Stomach smooth muscle (tissue), 2 donors: ENCODE results near the gene KRI1.
"Not testable (repeated sequence)": the region's sequence is repeated elsewhere in the genome, so short reads cannot be mapped to it uniquely, and the experiment has no call there.

Experiments used
- H3K27ac ChIP-seq: one replicate; pipeline ENCODE4 v1.7.0; 2013; ENCODE audit warnings: mild to moderate bottlenecking, low read length, inconsistent platforms
- H3K27me3 ChIP-seq, 2 donors: one replicate each; pipeline ENCODE4 v1.7.0; 2013; ENCODE audit warnings: low read length in 2 of 2; ENCODE audit not compliant: insufficient read depth in 2 of 2, control insufficient read depth in 1 of 2
- H3K36me3 ChIP-seq, 2 donors: one replicate each; pipeline ENCODE4 v1.7.0; 2013; ENCODE audit warnings: low read length in 2 of 2; ENCODE audit not compliant: control insufficient read depth in 2 of 2, insufficient read depth in 2 of 2
- H3K4me1 ChIP-seq: one replicate; pipeline ENCODE4 v1.7.0; 2013; ENCODE audit warnings: low read length; ENCODE audit not compliant: control insufficient read depth, insufficient read depth
- H3K4me3 ChIP-seq, 2 donors: one replicate each; pipeline ENCODE4 v1.7.0; 2013; ENCODE audit warnings: low read length in 2 of 2
- H3K9ac ChIP-seq, 2 donors: one replicate each; pipeline ENCODE4 v1.7.0; 2013; ENCODE audit warnings: low read length in 2 of 2, mild to moderate bottlenecking in 1 of 2
- H3K9me3 ChIP-seq, 2 donors: one replicate each; pipeline ENCODE4 v1.7.0; 2013; ENCODE audit warnings: low read length in 2 of 2; ENCODE audit not compliant: control insufficient read depth in 2 of 2
- donor health status: healthy.
- donor health status: Pancreatic carcinoma.

The KRI1 gene

DNA sequence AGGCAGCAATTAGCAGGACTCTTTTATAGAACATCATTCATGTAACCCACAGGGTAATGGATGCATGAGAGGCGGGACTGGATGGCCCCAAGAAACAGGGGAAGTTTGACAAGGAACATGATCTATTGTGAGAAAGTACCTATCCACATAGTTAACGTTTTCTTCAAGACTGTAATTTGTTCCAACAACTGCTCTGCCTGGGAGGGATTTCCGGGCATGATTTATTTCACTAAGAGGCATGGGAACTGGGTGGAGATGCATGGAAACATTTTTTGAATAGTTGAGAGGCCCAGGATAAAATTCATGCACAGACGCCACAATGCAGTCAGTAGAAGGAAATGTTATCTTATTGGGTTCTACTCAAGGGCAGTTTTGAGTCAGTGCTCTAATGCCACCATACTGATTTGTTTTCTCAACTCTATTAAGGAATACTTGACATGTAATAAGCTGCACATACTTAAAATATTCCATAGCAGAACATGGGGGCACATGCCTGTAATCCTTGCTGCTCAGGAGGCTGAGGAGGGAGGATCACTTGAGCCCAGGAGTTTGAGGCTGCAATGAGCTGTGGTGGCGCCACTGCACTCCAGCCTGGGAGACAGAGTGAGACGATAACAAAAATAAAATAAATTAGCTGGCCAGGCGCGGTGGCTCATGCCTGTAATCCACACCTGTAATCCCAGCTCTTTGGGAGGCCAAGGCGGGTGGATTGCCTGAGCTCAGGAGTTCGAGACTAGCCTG lies 32.0 kb downstream of the KRI1 start:
- H3K4me1 ChIP-seq = no peaks in the 10 kb centered on the region
- no peaks in the 10 kb centered on the region for H3K36me3 ChIP-seq
- H3K27ac ChIP-seq = no peak overlapping the region
- peaks cover 0 to 4% of the 10 kb centered on the region in 2 donors for H3K9me3 ChIP-seq
- no peaks in the 10 kb centered on the region for H3K27me3 ChIP-seq
- H3K9ac ChIP-seq = no peak overlapping the region
- no peak overlapping the region for H3K4me3 ChIP-seq

DNA sequence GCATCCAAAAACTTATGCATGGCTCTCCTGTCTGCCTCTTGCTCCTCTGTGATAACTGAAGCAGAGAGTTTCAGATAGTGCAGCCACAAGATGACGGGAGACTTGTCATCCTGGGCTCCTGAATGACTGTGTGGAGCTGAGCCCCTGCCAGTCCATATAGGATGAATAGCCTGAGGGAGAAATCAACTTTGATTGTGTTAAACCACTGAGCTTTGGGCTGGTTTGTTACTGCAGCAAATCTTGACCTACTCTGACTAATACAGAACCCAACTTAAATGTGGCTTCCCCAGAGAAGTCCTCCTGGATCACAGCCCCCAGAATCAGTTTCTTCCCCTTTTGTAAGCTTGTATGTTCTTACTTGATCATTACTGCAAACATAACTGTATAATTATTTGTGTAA lies 33.4 kb downstream of the KRI1 start:
- no peak overlapping the region for H3K27ac ChIP-seq
- H3K27me3 ChIP-seq = no peaks in the 10 kb centered on the region
- H3K4me1 ChIP-seq = no peaks in the 10 kb centered on the region
- peaks cover 0 to 4% of the 10 kb centered on the region in 2 donors for H3K9me3 ChIP-seq
- no peak overlapping the region for H3K4me3 ChIP-seq
- no peaks in the 10 kb centered on the region for H3K36me3 ChIP-seq
- no peak overlapping the region for H3K9ac ChIP-seq

DNA sequence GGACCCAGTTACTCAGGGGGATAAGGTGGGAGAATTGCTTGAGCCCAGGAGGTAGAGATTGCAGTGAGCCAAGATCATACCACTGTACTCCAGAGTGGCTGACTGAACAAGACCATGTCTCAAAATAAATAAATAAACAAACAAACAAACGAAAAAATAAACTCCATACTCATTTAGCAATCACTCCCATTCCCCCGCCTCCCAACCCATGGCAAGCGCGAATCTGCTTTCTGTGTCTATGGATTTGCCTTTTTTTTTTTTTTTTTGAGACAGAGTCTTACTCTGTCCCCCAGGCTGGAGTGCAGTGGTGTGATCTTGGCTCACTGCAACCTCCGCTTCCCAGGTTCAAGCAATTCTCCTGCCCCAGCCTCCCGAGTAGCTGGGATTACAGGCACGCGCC lies 38.9 kb downstream of the KRI1 start:
- not testable (repeated sequence) for H3K4me3 ChIP-seq, H3K27ac ChIP-seq, H3K4me1 ChIP-seq, H3K9ac ChIP-seq, H3K27me3 ChIP-seq, H3K9me3 ChIP-seq, H3K36me3 ChIP-seq

GRCh38 chr19:10525636-10526035 lies 40.2 kb downstream of the KRI1 start:
- H3K27me3 ChIP-seq = peaks cover under 1 to 3% of the 10 kb centered on the region in 2 donors
- H3K9ac ChIP-seq = no peak overlapping the region
- H3K4me1 ChIP-seq = no peaks in the 10 kb centered on the region
- H3K36me3 ChIP-seq = no peaks in the 10 kb centered on the region
- no peak overlapping the region for H3K27ac ChIP-seq
- H3K4me3 ChIP-seq = no peak overlapping the region
- no peaks in the 10 kb centered on the region for H3K9me3 ChIP-seq

DNA sequence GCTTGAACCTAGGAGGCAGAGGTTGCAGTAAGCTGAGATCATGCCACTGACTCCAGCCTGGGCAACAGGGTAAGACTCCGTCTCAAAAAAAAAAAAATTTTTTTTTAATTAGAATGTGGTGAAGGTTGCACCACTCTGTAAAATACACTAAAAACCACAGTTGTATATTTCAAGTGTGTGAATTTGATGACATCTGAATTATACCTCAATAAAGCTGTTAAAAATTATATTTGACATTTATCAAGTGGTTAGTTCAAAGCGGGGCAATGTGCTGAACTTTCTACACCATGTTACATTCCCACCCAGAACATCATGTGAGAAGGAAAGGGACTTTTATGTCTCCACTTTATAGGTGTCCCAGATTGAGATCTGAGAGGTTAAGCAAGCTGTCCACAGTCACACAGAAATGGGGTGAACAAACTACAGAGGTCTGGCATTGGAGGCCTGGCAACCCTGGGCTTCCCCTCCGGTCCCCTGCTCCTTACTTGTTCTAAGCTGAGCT lies 42.6 kb downstream of the KRI1 start:
- Histone ChIP-seq H3K9me3 (no peaks in the 10 kb centered on the region), H3K27me3 (peaks cover 22 to 23% of the 10 kb centered on the region in 2 donors), H3K9ac (no peak overlapping the region), H3K4me3 (no peak overlapping the region), H3K4me1 (peaks cover 5% of the 10 kb centered on the region), H3K36me3 (no peaks in the 10 kb centered on the region), H3K27ac (no peak overlapping the region)

DNA sequence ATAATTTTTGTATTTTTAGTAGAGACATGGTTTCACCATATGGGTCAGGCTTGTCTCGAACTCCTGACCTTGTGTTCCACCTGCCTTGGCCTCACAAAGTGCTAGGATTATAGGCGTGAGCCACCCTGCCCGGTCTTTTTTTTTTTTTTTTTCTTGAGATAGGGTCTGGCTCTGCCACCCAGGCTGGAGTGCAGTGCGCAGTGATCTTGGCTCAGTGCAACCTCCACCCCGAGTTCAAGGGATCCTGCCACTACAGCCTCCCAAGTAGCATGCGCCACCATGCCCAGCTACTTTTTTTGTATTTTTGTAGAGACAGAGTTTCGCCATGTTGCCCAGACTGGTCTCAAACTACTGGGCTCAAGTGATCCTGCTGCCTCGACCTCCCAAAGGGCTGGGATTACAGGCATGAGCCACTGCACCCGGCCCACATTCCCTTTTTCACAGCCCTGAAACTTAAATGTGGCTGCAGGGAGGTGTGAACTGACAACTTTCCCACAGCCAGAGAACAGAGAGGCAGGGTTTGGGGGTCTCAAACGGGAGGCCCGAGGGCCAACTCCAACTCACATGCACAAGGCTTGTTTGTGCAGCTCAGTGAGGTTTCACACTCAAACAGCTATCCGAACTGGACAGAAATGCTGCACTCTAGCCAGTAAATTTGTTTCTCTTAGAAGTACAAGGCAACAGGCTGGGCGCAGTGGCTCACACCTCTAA lies 44.2 kb downstream of the KRI1 start:
- Histone ChIP-seq H3K27ac (no peak overlapping the region), H3K9ac (no peak overlapping the region), H3K27me3 (peaks cover 33 to 38% of the 10 kb centered on the region in 2 donors), H3K9me3 (no peaks in the 10 kb centered on the region), H3K4me3 (no peak overlapping the region), H3K36me3 (no peaks in the 10 kb centered on the region), H3K4me1 (peaks cover 19% of the 10 kb centered on the region)

GRCh38 chr19:10520652-10521318 lies 45.0 kb downstream of the KRI1 start:
- Histone ChIP-seq H3K36me3 (no peaks in the 10 kb centered on the region), H3K27me3 (peaks cover 37 to 44% of the 10 kb centered on the region in 2 donors), H3K9me3 (no peaks in the 10 kb centered on the region), H3K4me1 (peaks cover 19% of the 10 kb centered on the region), H3K4me3 (no peak overlapping the region), H3K27ac (no peak overlapping the region), H3K9ac (no peak overlapping the region)

DNA sequence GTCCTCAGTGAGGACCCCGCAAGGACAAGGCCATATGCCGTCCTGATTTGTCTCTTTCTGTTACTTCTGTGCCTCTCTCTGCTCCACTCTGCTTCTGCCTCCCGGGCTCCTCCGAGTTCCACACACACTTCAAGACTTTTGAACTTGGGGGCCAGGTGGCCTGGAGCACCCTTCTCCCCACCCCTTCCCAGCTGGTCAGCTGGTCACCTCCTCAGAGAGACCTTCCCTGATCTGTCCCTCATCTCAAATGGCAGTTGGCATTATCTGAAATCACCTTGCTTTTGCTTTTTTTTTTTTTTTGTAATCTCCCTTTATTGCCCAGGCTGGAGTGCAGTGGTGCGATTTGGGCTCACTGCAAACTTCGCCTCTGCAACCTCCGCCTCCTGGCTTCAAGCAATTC lies 46.4 kb downstream of the KRI1 start:
- Histone ChIP-seq H3K27me3 (peaks cover 49 to 58% of the 10 kb centered on the region in 2 donors), H3K4me3 (no peak overlapping the region), H3K4me1 (peaks cover 19% of the 10 kb centered on the region), H3K27ac (no peak overlapping the region), H3K9me3 (no peaks in the 10 kb centered on the region), H3K36me3 (no peaks in the 10 kb centered on the region), H3K9ac (no peak overlapping the region)

DNA sequence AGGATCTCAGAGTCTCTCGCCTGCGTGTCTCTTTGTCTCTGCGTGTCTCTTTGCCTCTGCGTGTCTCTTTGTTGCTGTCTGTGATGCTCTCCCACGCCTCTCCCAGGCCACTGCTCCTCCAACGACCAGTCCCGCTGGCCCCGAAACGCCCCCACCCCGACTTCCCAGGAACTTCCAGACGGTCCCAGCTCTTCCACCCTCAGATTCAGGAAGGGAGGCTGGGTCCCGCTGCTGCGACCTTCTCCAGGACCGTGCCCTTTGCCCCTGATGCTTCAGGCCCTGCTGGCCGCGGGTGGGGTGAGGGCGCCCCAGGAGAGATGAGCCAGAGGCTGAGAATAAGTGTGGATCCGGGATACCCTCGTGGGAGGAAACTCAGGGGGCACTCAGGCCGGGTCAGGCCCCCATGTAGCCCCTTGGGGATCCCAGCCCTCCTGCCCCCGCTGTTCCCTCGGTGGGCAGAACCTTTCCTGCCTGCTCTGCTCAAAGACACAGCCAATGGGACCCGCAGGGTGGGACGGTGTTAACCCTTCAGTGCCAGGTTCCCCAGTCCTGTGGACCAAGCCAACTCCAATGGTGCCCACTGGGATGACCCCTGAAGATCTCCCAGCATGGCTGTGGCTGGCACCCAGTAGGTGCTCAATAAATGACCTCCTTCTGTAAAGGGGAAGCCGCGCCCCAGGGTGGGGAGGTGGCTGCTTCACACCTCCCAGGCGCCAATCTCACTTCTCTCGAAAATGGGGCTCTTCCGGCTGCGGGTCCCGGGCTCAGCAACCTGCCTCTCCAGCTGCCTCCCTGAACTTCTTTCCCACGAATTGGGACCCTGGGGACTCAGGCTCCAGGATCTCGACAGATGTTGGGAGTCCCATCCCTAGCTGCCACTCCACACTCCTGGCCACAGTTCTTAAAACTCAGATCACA lies 47.1 kb downstream of the KRI1 start:
- Histone ChIP-seq H3K4me3 (no peak overlapping the region), H3K27ac (no peak overlapping the region), H3K27me3 (peaks cover 54 to 65% of the 10 kb centered on the region in 2 donors), H3K9me3 (no peaks in the 10 kb centered on the region), H3K4me1 (peaks cover 21% of the 10 kb centered on the region), H3K36me3 (no peaks in the 10 kb centered on the region), H3K9ac (no peak overlapping the region)
